Nephron progenitor cell (in vitro differentiated cells): ENCODE data around the gene MRPS25.
A peak's percentile ranks its signal among the peaks of the same experiment; 100 is the strongest.

Experiments used
- DNase-seq: peaks from one replicate; pipeline ENCODE4 v3.0.0; 2021
- H3K27ac Mint-ChIP-seq: 2 replicates; pipeline ENCODE4 v1.8.0; 2021; ENCODE audit warnings: mild to moderate bottlenecking, moderate library complexity, mixed read lengths
- H3K27me3 Mint-ChIP-seq: 2 replicates; pipeline ENCODE4 v1.8.0; 2021; ENCODE audit warnings: mild to moderate bottlenecking, low read depth, mixed read lengths; ENCODE audit not compliant: poor library complexity
- H3K36me3 Mint-ChIP-seq: 2 replicates; pipeline ENCODE4 v1.8.0; 2021; ENCODE audit warnings: low read depth, mixed read lengths
- H3K4me1 Mint-ChIP-seq: 2 replicates; pipeline ENCODE4 v1.8.0; 2021; ENCODE audit warnings: mixed read lengths
- H3K4me3 Mint-ChIP-seq: 2 replicates; pipeline ENCODE4 v1.8.0; 2021; ENCODE audit warnings: mild to moderate bottlenecking, moderate library complexity, mixed read lengths
- H3K9me3 Mint-ChIP-seq: 2 replicates; pipeline ENCODE4 v1.8.0; 2021; ENCODE audit warnings: mild to moderate bottlenecking, moderate library complexity, mixed read lengths
- CTCF ChIP-seq: fragments of 200-600 bp; sonication (generic); IDR thresholded peaks from 2 replicates; pipeline ENCODE4 v1.5.0; 2021; ENCODE audit warnings: antibody characterized with exemption

Gene MRPS25

GRCh38 chr3:15055019-15055557 lies 10.0 kb downstream of the MRPS25 start:
- H3K4me1 Mint-ChIP-seq, result no peaks in the 10 kb centered on the region
- H3K27ac Mint-ChIP-seq, result no peak overlapping the region
- TF ChIP-seq CTCF, result no peak
- no peak for DNase-seq
- H3K9me3 Mint-ChIP-seq, result peaks cover 4% of the 10 kb centered on the region
- no peaks in the 10 kb centered on the region for H3K27me3 Mint-ChIP-seq
- peaks cover 71% of the 10 kb centered on the region for H3K36me3 Mint-ChIP-seq
- no peak overlapping the region for H3K4me3 Mint-ChIP-seq

- Mint-ChIP-seq H3K4me1 (no peaks in the 10 kb centered on the region), H3K4me3 (no peak overlapping the region)
These were observed 11.6 kb downstream of the MRPS25 start for GRCh38 chr3:15053541-15053940.

GRCh38 chr3:15052335-15053242 lies 12.5 kb downstream of the MRPS25 start:
- peak overlapping the region; percentile 91 for H3K27ac Mint-ChIP-seq
- no peak overlapping the region for H3K4me3 Mint-ChIP-seq
- DNase-seq, result no peak
- no peaks in the 10 kb centered on the region for H3K4me1 Mint-ChIP-seq
- no peaks in the 10 kb centered on the region for H3K27me3 Mint-ChIP-seq
- no peak for TF ChIP-seq CTCF
- H3K36me3 Mint-ChIP-seq, result peaks cover 57% of the 10 kb centered on the region
- no peaks in the 10 kb centered on the region for H3K9me3 Mint-ChIP-seq

More at GRCh38 chr3:15053541-15053940, 11.6 kb downstream of the MRPS25 start:
- DNase-seq, result no peak
- H3K27ac Mint-ChIP-seq, result peak overlapping the region; percentile 85
- H3K9me3 Mint-ChIP-seq, result no peaks in the 10 kb centered on the region
- peaks cover 62% of the 10 kb centered on the region for H3K36me3 Mint-ChIP-seq
- no peak for TF ChIP-seq CTCF
- H3K27me3 Mint-ChIP-seq, result no peaks in the 10 kb centered on the region

GRCh38 chr3:15051531-15051930 lies 13.6 kb downstream of the MRPS25 start:
- Mint-ChIP-seq H3K9me3 (no peaks in the 10 kb centered on the region), H3K36me3 (peaks cover 54% of the 10 kb centered on the region), H3K27me3 (no peaks in the 10 kb centered on the region), H3K4me3 (no peak overlapping the region), H3K4me1 (no peaks in the 10 kb centered on the region), H3K27ac (no peak overlapping the region)
- TF ChIP-seq CTCF, result peak; percentile 62
- peak; percentile 50 for DNase-seq

GRCh38 chr3:15050405-15051092 lies 14.6 kb downstream of the MRPS25 start:
- no peak for TF ChIP-seq CTCF
- H3K4me1 Mint-ChIP-seq, result no peaks in the 10 kb centered on the region
- no peak for DNase-seq
- H3K27me3 Mint-ChIP-seq, result no peaks in the 10 kb centered on the region
- H3K27ac Mint-ChIP-seq, result peak overlapping the region; percentile 82
- peaks cover 55% of the 10 kb centered on the region for H3K36me3 Mint-ChIP-seq
- H3K4me3 Mint-ChIP-seq, result no peak overlapping the region
- H3K9me3 Mint-ChIP-seq, result no peaks in the 10 kb centered on the region
